ENCODE data around the gene PPP1R3F.

The PPP1R3F gene

GRCh38 chrX:49273181-49273727 is 3.7 kb downstream of the PPP1R3F start:
- Histone ChIP-seq H3K36me3 (ENCODE audit: low read depth) (no peaks in the 10 kb centered on the region), H3K4me1 (ENCODE audit: insufficient read depth, poor library complexity, severe bottlenecking) (peaks cover 3% of the 10 kb centered on the region), H3K27me3 (ENCODE audit: insufficient read depth, poor library complexity, severe bottlenecking) (no peaks in the 10 kb centered on the region), H3K27ac (ENCODE audit: poor library complexity, severe bottlenecking) (no peak overlapping the region), H3K9me3 (ENCODE audit: severe bottlenecking) (no peaks in the 10 kb centered on the region), H3K4me3 (ENCODE audit: severe bottlenecking) (no peak overlapping the region)
- no peak for TF ChIP-seq CTCF (IDR thresholded peaks at IDR 0.05; ENCODE audit: poor library complexity, severe bottlenecking)
- ATAC-seq (ENCODE audit: low read depth): no peak
- DNase-seq (ENCODE audit: low spot score): no peak

GRCh38 chrX:49276207-49276606 is 6.6 kb downstream of the PPP1R3F start:
- H3K27ac ChIP-seq (ENCODE audit: poor library complexity, severe bottlenecking): no peak overlapping the region
- no peaks in the 10 kb centered on the region for H3K36me3 ChIP-seq (ENCODE audit: low read depth)

GRCh38 chrX:49276671-49277534 is 7.3 kb downstream of the PPP1R3F start:
- H3K4me1 ChIP-seq (ENCODE audit: insufficient read depth, poor library complexity, severe bottlenecking): no peaks in the 10 kb centered on the region
- no peaks in the 10 kb centered on the region for H3K27me3 ChIP-seq (ENCODE audit: insufficient read depth, poor library complexity, severe bottlenecking)
- ATAC-seq (ENCODE audit: low read depth): no peak
- no peak overlapping the region for H3K27ac ChIP-seq (ENCODE audit: poor library complexity, severe bottlenecking)
- no peak for DNase-seq (ENCODE audit: low spot score)
- H3K36me3 ChIP-seq (ENCODE audit: low read depth): no peaks in the 10 kb centered on the region
- TF ChIP-seq CTCF (IDR thresholded peaks at IDR 0.05; ENCODE audit: poor library complexity, severe bottlenecking): no peak
- no peak overlapping the region for H3K4me3 ChIP-seq (ENCODE audit: severe bottlenecking)
- no peaks in the 10 kb centered on the region for H3K9me3 ChIP-seq (ENCODE audit: severe bottlenecking)

More at GRCh38 chrX:49276207-49276606, 6.6 kb downstream of the PPP1R3F start:
- no peaks in the 10 kb centered on the region for H3K9me3 ChIP-seq (ENCODE audit: severe bottlenecking)
- no peak for ATAC-seq (ENCODE audit: low read depth)
- TF ChIP-seq CTCF (IDR thresholded peaks at IDR 0.05; ENCODE audit: poor library complexity, severe bottlenecking): no peak
- H3K4me3 ChIP-seq (ENCODE audit: severe bottlenecking): no peak overlapping the region
- no peaks in the 10 kb centered on the region for H3K27me3 ChIP-seq (ENCODE audit: insufficient read depth, poor library complexity, severe bottlenecking)
- H3K4me1 ChIP-seq (ENCODE audit: insufficient read depth, poor library complexity, severe bottlenecking): no peaks in the 10 kb centered on the region
- no peak for DNase-seq (ENCODE audit: low spot score)

GRCh38 chrX:49277535-49277830 is 7.9 kb downstream of the PPP1R3F start:
- DNase-seq (ENCODE audit: low spot score) (no peak), ATAC-seq (ENCODE audit: low read depth) (no peak)
- Histone ChIP-seq H3K27ac (ENCODE audit: poor library complexity, severe bottlenecking) (no peak overlapping the region), H3K27me3 (ENCODE audit: insufficient read depth, poor library complexity, severe bottlenecking) (no peaks in the 10 kb centered on the region), H3K36me3 (ENCODE audit: low read depth) (no peaks in the 10 kb centered on the region), H3K4me1 (ENCODE audit: insufficient read depth, poor library complexity, severe bottlenecking) (no peaks in the 10 kb centered on the region), H3K9me3 (ENCODE audit: severe bottlenecking) (no peaks in the 10 kb centered on the region), H3K4me3 (ENCODE audit: severe bottlenecking) (no peak overlapping the region)
- no peak for TF ChIP-seq CTCF (IDR thresholded peaks at IDR 0.05; ENCODE audit: poor library complexity, severe bottlenecking)

- Histone ChIP-seq H3K27ac (ENCODE audit: poor library complexity, severe bottlenecking) (no peak overlapping the region), H3K4me3 (ENCODE audit: severe bottlenecking) (no peak overlapping the region), H3K9me3 (ENCODE audit: severe bottlenecking) (no peaks in the 10 kb centered on the region), H3K36me3 (ENCODE audit: low read depth) (no peaks in the 10 kb centered on the region), H3K4me1 (ENCODE audit: insufficient read depth, poor library complexity, severe bottlenecking) (no peaks in the 10 kb centered on the region), H3K27me3 (ENCODE audit: insufficient read depth, poor library complexity, severe bottlenecking) (no peaks in the 10 kb centered on the region)
- no peak for TF ChIP-seq CTCF (IDR thresholded peaks at IDR 0.05; ENCODE audit: poor library complexity, severe bottlenecking)
- no peak for DNase-seq (ENCODE audit: low spot score)
- no peak for ATAC-seq (ENCODE audit: low read depth)
Observed at GRCh38 chrX:49278081-49278480, 8.5 kb downstream of the PPP1R3F start.
